ENCODE data around the gene PTPRG. TPM values are rescaled to one million over a fixed set of nuclear protein-coding genes. Genes with fewer than 3 reads are reported as not detected.

The PTPRG gene
- total and polyA plus RNA-seq, 7 donors, result 0.69 to 76.3 (median 62.7) TPM

GRCh38 chr3:62277986-62278385 is 716.6 kb downstream of the PTPRG start:
- Histone ChIP-seq H3K4me1 (no peaks in the 10 kb centered on the region), H3K27me3 (no peaks in the 10 kb centered on the region), H3K9me3 (no peaks in the 10 kb centered on the region), H3K4me3 (no peak overlapping the region), H3K36me3 (peaks cover 0 to 89% (median 9%) of the 10 kb centered on the region in 4 donors), H3K27ac (no peak overlapping the region)
- intact Hi-C loops (cut with DNase I), result no loop called here
- TF ChIP-seq, protein P1, sequence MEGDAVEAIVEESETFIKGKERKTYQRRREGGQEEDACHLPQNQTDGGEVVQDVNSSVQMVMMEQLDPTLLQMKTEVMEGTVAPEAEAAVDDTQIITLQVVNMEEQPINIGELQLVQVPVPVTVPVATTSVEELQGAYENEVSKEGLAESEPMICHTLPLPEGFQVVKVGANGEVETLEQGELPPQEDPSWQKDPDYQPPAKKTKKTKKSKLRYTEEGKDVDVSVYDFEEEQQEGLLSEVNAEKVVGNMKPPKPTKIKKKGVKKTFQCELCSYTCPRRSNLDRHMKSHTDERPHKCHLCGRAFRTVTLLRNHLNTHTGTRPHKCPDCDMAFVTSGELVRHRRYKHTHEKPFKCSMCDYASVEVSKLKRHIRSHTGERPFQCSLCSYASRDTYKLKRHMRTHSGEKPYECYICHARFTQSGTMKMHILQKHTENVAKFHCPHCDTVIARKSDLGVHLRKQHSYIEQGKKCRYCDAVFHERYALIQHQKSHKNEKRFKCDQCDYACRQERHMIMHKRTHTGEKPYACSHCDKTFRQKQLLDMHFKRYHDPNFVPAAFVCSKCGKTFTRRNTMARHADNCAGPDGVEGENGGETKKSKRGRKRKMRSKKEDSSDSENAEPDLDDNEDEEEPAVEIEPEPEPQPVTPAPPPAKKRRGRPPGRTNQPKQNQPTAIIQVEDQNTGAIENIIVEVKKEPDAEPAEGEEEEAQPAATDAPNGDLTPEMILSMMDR (IDR thresholded peaks at IDR 0.05), result no peak
- no peak for TF ChIP-seq POLR2AphosphoS5 (IDR thresholded peaks at IDR 0.05)
- TF ChIP-seq POLR2A (IDR thresholded peaks at IDR 0.05), result no peak
- no peak for TF ChIP-seq EP300 (IDR thresholded peaks at IDR 0.05)
- DNase-seq, result no peak

DNA sequence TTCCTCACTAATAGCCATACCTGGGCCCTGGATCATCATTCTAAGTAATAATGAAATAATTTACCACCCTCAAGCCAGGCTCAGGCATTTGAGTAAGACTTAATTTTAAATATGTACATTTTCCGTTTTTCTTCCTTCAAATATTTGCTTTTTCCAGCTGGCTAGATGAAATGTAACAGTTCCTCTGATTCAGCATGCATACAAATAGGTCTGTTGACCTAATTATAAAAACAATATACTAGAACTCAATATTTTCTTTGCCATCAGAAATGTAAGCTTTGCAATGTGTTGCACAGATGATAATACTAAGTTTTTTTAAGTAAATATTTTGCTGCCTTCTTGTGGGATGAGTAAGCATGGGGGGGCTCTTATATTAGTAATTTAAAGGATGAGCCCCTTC is 720.4 kb downstream of the PTPRG start:
- no peak for DNase-seq
- H3K4me3 ChIP-seq, result no peak overlapping the region
- H3K36me3 ChIP-seq, result peaks cover 0 to 54% (median 2%) of the 10 kb centered on the region in 4 donors
- 80 to 87% methylated on average over 1 of the region's 1 CpG for WGBS, 2 donors
- no peaks in the 10 kb centered on the region for H3K4me1 ChIP-seq
- H3K9me3 ChIP-seq, result no peaks in the 10 kb centered on the region
- H3K27me3 ChIP-seq, result no peaks in the 10 kb centered on the region
- H3K27ac ChIP-seq, result no peak overlapping the region
- TF ChIP-seq, protein P1 (IDR thresholded peaks at IDR 0.05), result no peak
- TF ChIP-seq POLR2A (IDR thresholded peaks at IDR 0.05) (no peak), POLR2AphosphoS5 (IDR thresholded peaks at IDR 0.05) (no peak), EP300 (IDR thresholded peaks at IDR 0.05) (no peak)
- intact Hi-C loops (cut with DNase I), result no loop called here

DNA sequence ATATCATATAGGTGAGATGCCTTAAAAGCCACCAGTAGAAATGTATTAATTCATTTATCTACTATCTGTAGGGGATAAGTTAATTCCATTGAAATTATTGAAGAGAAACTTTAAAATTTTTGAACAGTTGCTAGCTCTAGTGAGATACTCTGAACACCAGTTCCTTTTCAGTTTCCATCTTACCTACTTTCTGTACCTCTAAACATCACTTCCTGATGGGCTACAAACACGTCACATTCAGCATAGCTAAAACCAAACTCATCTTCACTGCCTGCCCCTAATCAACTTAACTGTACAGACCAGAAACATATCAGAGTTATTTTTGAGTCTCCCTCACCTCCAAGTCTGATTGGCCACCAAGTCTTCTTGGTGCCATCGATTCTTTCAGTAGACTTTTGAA is 723.1 kb downstream of the PTPRG start:
- H3K27me3 ChIP-seq, result no peaks in the 10 kb centered on the region
- H3K9me3 ChIP-seq, result no peaks in the 10 kb centered on the region
- no peak for DNase-seq
- TF ChIP-seq POLR2AphosphoS5 (IDR thresholded peaks at IDR 0.05) (no peak), EP300 (IDR thresholded peaks at IDR 0.05) (no peak), POLR2A (IDR thresholded peaks at IDR 0.05) (no peak)
- TF ChIP-seq, protein P1 (IDR thresholded peaks at IDR 0.05), result no peak
- H3K4me3 ChIP-seq, result no peak overlapping the region
- H3K36me3 ChIP-seq, result peaks cover 0 to 31% (median 2%) of the 10 kb centered on the region in 4 donors
- H3K4me1 ChIP-seq, result no peaks in the 10 kb centered on the region
- 84 to 85% methylated on average over 2 of the region's 2 CpGs for WGBS, 2 donors
- intact Hi-C loops (cut with DNase I), result no loop called here
- H3K27ac ChIP-seq, result no peak overlapping the region

GRCh38 chr3:62287392-62287927 is 726.1 kb downstream of the PTPRG start:
- Histone ChIP-seq H3K9me3 (no peaks in the 10 kb centered on the region), H3K36me3 (peaks cover 0 to 12% (median 3%) of the 10 kb centered on the region in 4 donors), H3K27me3 (no peaks in the 10 kb centered on the region), H3K27ac (no peak overlapping the region), H3K4me3 (no peak overlapping the region), H3K4me1 (no peaks in the 10 kb centered on the region)
- intact Hi-C loops (cut with DNase I), result no loop called here
- 74 to 88% methylated on average over 4 of the region's 4 CpGs for WGBS, 2 donors
- TF ChIP-seq EP300 (IDR thresholded peaks at IDR 0.05), result no peak
- TF ChIP-seq, protein P1 (IDR thresholded peaks at IDR 0.05), result no peak
- TF ChIP-seq POLR2AphosphoS5 (IDR thresholded peaks at IDR 0.05), result no peak
- TF ChIP-seq POLR2A (IDR thresholded peaks at IDR 0.05), result no peak
- DNase-seq, result no peak

- TF ChIP-seq, protein P1 (IDR thresholded peaks at IDR 0.05), result no peak
- TF ChIP-seq EP300 (IDR thresholded peaks at IDR 0.05), result no peak
- TF ChIP-seq POLR2A (IDR thresholded peaks at IDR 0.05), result no peak
- no peak for TF ChIP-seq POLR2AphosphoS5 (IDR thresholded peaks at IDR 0.05)
Observed at GRCh38 chr3:62289922-62290321, 728.6 kb downstream of the PTPRG start.

More at GRCh38 chr3:62289922-62290321, 728.6 kb downstream of the PTPRG start:
- H3K4me3 ChIP-seq, result no peak overlapping the region
- no peaks in the 10 kb centered on the region for H3K27me3 ChIP-seq
- peaks cover 0 to 22% (median 2%) of the 10 kb centered on the region in 4 donors for H3K36me3 ChIP-seq
- H3K9me3 ChIP-seq, result no peaks in the 10 kb centered on the region
- WGBS, 2 donors, result 90 to 95% methylated on average over 2 of the region's 2 CpGs
- H3K27ac ChIP-seq, result no peak overlapping the region
- no peak for DNase-seq
- no peaks in the 10 kb centered on the region for H3K4me1 ChIP-seq
- intact Hi-C loops (cut with DNase I), result no loop called here
